ENCODE results near the gene RNF220. TPM values are rescaled to one million over a fixed set of nuclear protein-coding genes. Genes with fewer than 3 reads are reported as not detected.

Gene RNF220
- total RNA-seq, 1 donor: 53.2 TPM

- DNase-seq (ENCODE audit: insufficient read length, low spot score, missing footprints): no peak
- Histone ChIP-seq H3K4me1 (ENCODE audit: insufficient read depth, low read length) (peaks cover 6% of the 10 kb centered on the region), H3K27me3 (ENCODE audit: insufficient read depth, low read length) (peaks cover 97% of the 10 kb centered on the region), H3K4me2 (ENCODE audit: insufficient read depth, low read length) (no peak overlapping the region), H3K4me3 (ENCODE audit: insufficient read depth, low read length) (no peak overlapping the region), H3K36me3 (ENCODE audit: insufficient read depth, low read length) (no peaks in the 10 kb centered on the region), H2AFZ (ENCODE audit: low read length) (no peak overlapping the region), H3K79me2 (ENCODE audit: insufficient read depth, low read length) (no peaks in the 10 kb centered on the region), H4K20me1 (ENCODE audit: insufficient read depth, low read length) (no peaks in the 10 kb centered on the region), H3K27ac (ENCODE audit: low read depth, low read length) (no peak overlapping the region), H3K9me3 (ENCODE audit: low read depth, low read length) (no peaks in the 10 kb centered on the region)
- TF ChIP-seq CTCF (IDR thresholded peaks at IDR 0.05; ENCODE audit: extremely low read depth, low read depth, low read length): no peak
Measured at GRCh38 chr1:44407430-44408211, 2.6 kb downstream of the RNF220 start.

- Histone ChIP-seq H4K20me1 (ENCODE audit: insufficient read depth, low read length) (no peaks in the 10 kb centered on the region), H3K9me3 (ENCODE audit: low read depth, low read length) (no peaks in the 10 kb centered on the region), H3K27ac (ENCODE audit: low read depth, low read length) (no peak overlapping the region), H3K36me3 (ENCODE audit: insufficient read depth, low read length) (no peaks in the 10 kb centered on the region), H3K4me3 (ENCODE audit: insufficient read depth, low read length) (no peak overlapping the region), H3K27me3 (ENCODE audit: insufficient read depth, low read length) (peaks cover 97% of the 10 kb centered on the region), H3K4me2 (ENCODE audit: insufficient read depth, low read length) (no peak overlapping the region), H3K79me2 (ENCODE audit: insufficient read depth, low read length) (no peaks in the 10 kb centered on the region), H2AFZ (ENCODE audit: low read length) (no peak overlapping the region), H3K4me1 (ENCODE audit: insufficient read depth, low read length) (peaks cover 6% of the 10 kb centered on the region)
- TF ChIP-seq CTCF (IDR thresholded peaks at IDR 0.05; ENCODE audit: extremely low read depth, low read depth, low read length): no peak
- no peak for DNase-seq (ENCODE audit: insufficient read length, low spot score, missing footprints)
Measured at GRCh38 chr1:44408212-44408582, 3.1 kb downstream of the RNF220 start.

GRCh38 chr1:44408632-44409602 is 3.9 kb downstream of the RNF220 start:
- no peak for TF ChIP-seq CTCF (IDR thresholded peaks at IDR 0.05; ENCODE audit: extremely low read depth, low read depth, low read length)
- Histone ChIP-seq H3K4me1 (ENCODE audit: insufficient read depth, low read length) (peaks cover 6% of the 10 kb centered on the region), H3K4me2 (ENCODE audit: insufficient read depth, low read length) (no peak overlapping the region), H3K27me3 (ENCODE audit: insufficient read depth, low read length) (peaks cover 97% of the 10 kb centered on the region), H3K36me3 (ENCODE audit: insufficient read depth, low read length) (no peaks in the 10 kb centered on the region), H2AFZ (ENCODE audit: low read length) (no peak overlapping the region), H4K20me1 (ENCODE audit: insufficient read depth, low read length) (no peaks in the 10 kb centered on the region), H3K4me3 (ENCODE audit: insufficient read depth, low read length) (no peak overlapping the region), H3K9me3 (ENCODE audit: low read depth, low read length) (no peaks in the 10 kb centered on the region), H3K27ac (ENCODE audit: low read depth, low read length) (no peak overlapping the region), H3K79me2 (ENCODE audit: insufficient read depth, low read length) (no peaks in the 10 kb centered on the region)
- no peak for DNase-seq (ENCODE audit: insufficient read length, low spot score, missing footprints)

- no peaks in the 10 kb centered on the region for H3K79me2 ChIP-seq (ENCODE audit: insufficient read depth, low read length)
- DNase-seq (ENCODE audit: insufficient read length, low spot score, missing footprints): no peak
- no peaks in the 10 kb centered on the region for H4K20me1 ChIP-seq (ENCODE audit: insufficient read depth, low read length)
- H3K27ac ChIP-seq (ENCODE audit: low read depth, low read length): no peak overlapping the region
- H3K27me3 ChIP-seq (ENCODE audit: insufficient read depth, low read length): peaks cover 98% of the 10 kb centered on the region
- TF ChIP-seq CTCF (IDR thresholded peaks at IDR 0.05; ENCODE audit: extremely low read depth, low read depth, low read length): no peak
- H3K4me2 ChIP-seq (ENCODE audit: insufficient read depth, low read length): no peak overlapping the region
- no peak overlapping the region for H3K4me3 ChIP-seq (ENCODE audit: insufficient read depth, low read length)
- H2AFZ ChIP-seq (ENCODE audit: low read length): no peak overlapping the region
- no peaks in the 10 kb centered on the region for H3K36me3 ChIP-seq (ENCODE audit: insufficient read depth, low read length)
- peaks cover 6% of the 10 kb centered on the region for H3K4me1 ChIP-seq (ENCODE audit: insufficient read depth, low read length)
- H3K9me3 ChIP-seq (ENCODE audit: low read depth, low read length): no peaks in the 10 kb centered on the region
Measured at GRCh38 chr1:44409757-44410156, 4.7 kb downstream of the RNF220 start.

All from osteoblast (primary cell).